HepG2 (cell line): ENCODE data around the gene TARBP2. TPM values are rescaled to one million over a fixed set of nuclear protein-coding genes. Genes with fewer than 3 reads are reported as not detected.

Experiments used
- ATF1 ChIP-seq: IDR thresholded peaks from 2 replicates; pipeline ENCODE4 v1.6.1; 2016; ENCODE audit warnings: mild to moderate bottlenecking, control low read depth
- ATRX ChIP-seq: sonication (generic); formaldehyde crosslinking; IDR thresholded peaks from 2 replicates; pipeline ENCODE4 v1.4.0; 2020; ENCODE audit warnings: missing genetic modification reagents, borderline replicate concordance
- ERF ChIP-seq: IDR thresholded peaks from 2 replicates; pipeline ENCODE4 v1.6.1; 2018; ENCODE audit warnings: missing biosample characterization, missing genetic modification reagents
- ETV5 ChIP-seq: IDR thresholded peaks from 2 replicates; pipeline ENCODE4 v1.6.1; 2018; ENCODE audit warnings: missing biosample characterization, missing genetic modification reagents, inconsistent platforms, borderline replicate concordance
- KAT8 ChIP-seq: IDR thresholded peaks from 2 replicates; pipeline ENCODE4 v1.6.1; 2016; ENCODE audit warnings: missing genetic modification reagents, missing compliant biosample characterization
- PLRG1 ChIP-seq: fragments of 450-650 bp; conservative IDR thresholded peaks from 2 replicates; pipeline ENCODE4 v1.6.1; 2016
- REPIN1 ChIP-seq: sonication (generic); formaldehyde crosslinking; IDR thresholded peaks from 2 replicates; pipeline ENCODE4 v1.8.0; 2022; ENCODE audit warnings: missing genetic modification reagents, low read depth, mild to moderate bottlenecking, borderline replicate concordance
- SP1 ChIP-seq, 2 experiments: fragments of 450-650 bp in 1 of 2; sonication (generic) in 1 of 2; formaldehyde crosslinking in 1 of 2; IDR thresholded peaks; 2 replicates each; pipeline versions ENCODE4 v1.4.0 to v1.6.1; 2016 to 2020; ENCODE audit warnings: missing genetic modification reagents in 1 of 2
- STAG1 ChIP-seq: sonication (generic); formaldehyde crosslinking; IDR thresholded peaks from 2 replicates; pipeline ENCODE4 v1.4.0; 2020; ENCODE audit warnings: missing genetic modification reagents
- TP53 ChIP-seq: sonication (generic); formaldehyde crosslinking; conservative IDR thresholded peaks from 2 replicates; pipeline ENCODE4 v1.4.0; 2020; ENCODE audit warnings: missing genetic modification reagents
- YEATS2 ChIP-seq: sonication (generic); formaldehyde crosslinking; IDR thresholded peaks from 2 replicates; pipeline ENCODE4 v1.4.0; 2020; ENCODE audit warnings: missing genetic modification reagents, borderline replicate concordance
- ZMAT3 ChIP-seq: sonication (generic); formaldehyde crosslinking; conservative IDR thresholded peaks from 2 replicates; pipeline ENCODE4 v1.7.0; 2021; ENCODE audit warnings: missing genetic modification reagents
- ZNF234 ChIP-seq: sonication (generic); formaldehyde crosslinking; conservative IDR thresholded peaks from 2 replicates; pipeline ENCODE4 v1.5.1; 2020; ENCODE audit warnings: mild to moderate bottlenecking, missing genetic modification reagents
- ZNF30 ChIP-seq: sonication (generic); formaldehyde crosslinking; IDR thresholded peaks from 2 replicates; pipeline ENCODE4 v1.5.0; 2020; ENCODE audit warnings: mild to moderate bottlenecking, missing genetic modification reagents
- ZNF660 ChIP-seq: sonication (generic); formaldehyde crosslinking; IDR thresholded peaks from 2 replicates; pipeline ENCODE4 v1.5.1; 2020; ENCODE audit warnings: mild to moderate bottlenecking, low read depth, missing genetic modification reagents, borderline replicate concordance
- ZNF746 ChIP-seq: sonication (generic); formaldehyde crosslinking; IDR thresholded peaks from 2 replicates; pipeline ENCODE4 v1.8.0; 2022; ENCODE audit warnings: mild to moderate bottlenecking, missing genetic modification reagents
- ZNF788 ChIP-seq: sonication (generic); formaldehyde crosslinking; IDR thresholded peaks from 2 replicates; pipeline ENCODE4 v1.5.0; 2020; ENCODE audit warnings: mild to moderate bottlenecking, missing genetic modification reagents, borderline replicate concordance
- polyA plus RNA-seq, 8 experiments: library from polyadenylated mRNA; depleted of rRNA in 3 of 8; stranded (reverse) in 7 of 8; unstranded in 1 of 8; fragments of >200 nt; fragmentation: Illumina TruSeq in 4 of 8; extraction: Trizol in 4 of 8; gene quantifications; 2 replicates each; pipeline versions ENCODE4 v1.2.1 to v1.2.3, GENCODE V29; 2011 to 2016; ENCODE audit warnings: low read depth in 4 of 8, missing spikeins in 1 of 8, mixed read lengths in 1 of 8; ENCODE audit not compliant: insufficient read depth in 1 of 8
- total RNA-seq, 5 experiments: library from RNA; depleted of rRNA; stranded (reverse); fragments of >200 nt; fragmentation: Illumina TruSeq; extraction: Trizol; gene quantifications; 2 replicates each; pipeline ENCODE4 v1.2.3, GENCODE V29; 2016; ENCODE audit warnings: low read depth in 1 of 5
- TF ChIP-seq, protein P1 (sequence below): sonication (generic); formaldehyde crosslinking; IDR thresholded peaks from 2 replicates; pipeline ENCODE4 v1.8.0; 2022; ENCODE audit warnings: mild to moderate bottlenecking, missing genetic modification reagents, moderate library complexity
- TF ChIP-seq, protein P2 (sequence below): sonication (generic); formaldehyde crosslinking; IDR thresholded peaks from 2 replicates; pipeline ENCODE4 v1.8.1; 2023; ENCODE audit warnings: mild to moderate bottlenecking, missing genetic modification reagents
- TF ChIP-seq, protein P3 (sequence below): sonication (generic); formaldehyde crosslinking; IDR thresholded peaks from 2 replicates; pipeline ENCODE4 v1.4.0; 2020; ENCODE audit warnings: missing genetic modification reagents
- TF ChIP-seq, protein P4 (sequence below): IDR thresholded peaks from 2 replicates; pipeline ENCODE4 v1.6.1; 2016; ENCODE audit warnings: low read depth, missing genetic modification reagents, missing compliant biosample characterization

Gene TARBP2
- total and polyA plus RNA-seq, 2 of the 13 experiments (the other 11 are each of a cell fraction or from before 2014, with no cell fraction given), result 47.0 to 55.5 TPM

DNA sequence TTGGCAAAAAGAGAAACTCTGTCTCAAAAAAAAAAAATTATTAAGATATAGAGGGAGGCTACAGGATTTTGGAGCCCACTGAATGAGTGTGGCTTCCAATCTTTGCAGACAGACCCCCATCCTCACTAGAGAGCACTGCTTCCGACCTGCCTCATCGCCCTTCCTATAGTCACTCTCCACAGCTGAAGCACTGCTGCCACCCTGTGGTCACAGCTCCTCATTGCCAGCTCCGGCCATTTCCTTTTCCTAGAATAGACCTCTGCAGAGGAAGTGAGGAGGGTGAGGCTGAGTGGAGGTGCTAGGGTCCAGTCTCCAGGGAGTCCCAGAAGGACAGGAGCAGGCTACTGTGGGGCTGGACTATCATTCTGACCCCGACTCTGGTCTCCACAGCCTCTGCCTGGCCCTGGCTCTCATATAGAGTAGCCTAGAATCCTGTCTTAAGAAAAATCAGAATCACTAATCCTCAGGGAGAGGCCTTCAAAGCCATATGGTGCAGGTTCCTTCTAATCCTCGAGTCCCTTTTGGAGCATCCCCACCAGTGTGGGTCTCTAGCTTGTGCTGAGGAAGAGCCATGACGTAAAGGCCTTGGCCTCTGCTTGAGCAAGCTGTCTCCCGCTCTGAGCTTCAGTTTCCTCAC, 7.6 kb downstream of the TARBP2 start (continued):
- no peak for TF ChIP-seq ATRX (CRISPR knock-in tag)
- TF ChIP-seq, protein P1, sequence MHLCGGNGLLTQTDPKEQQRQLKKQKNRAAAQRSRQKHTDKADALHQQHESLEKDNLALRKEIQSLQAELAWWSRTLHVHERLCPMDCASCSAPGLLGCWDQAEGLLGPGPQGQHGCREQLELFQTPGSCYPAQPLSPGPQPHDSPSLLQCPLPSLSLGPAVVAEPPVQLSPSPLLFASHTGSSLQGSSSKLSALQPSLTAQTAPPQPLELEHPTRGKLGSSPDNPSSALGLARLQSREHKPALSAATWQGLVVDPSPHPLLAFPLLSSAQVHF (CRISPR knock-in tag), result no peak
- TF ChIP-seq, protein P2, sequence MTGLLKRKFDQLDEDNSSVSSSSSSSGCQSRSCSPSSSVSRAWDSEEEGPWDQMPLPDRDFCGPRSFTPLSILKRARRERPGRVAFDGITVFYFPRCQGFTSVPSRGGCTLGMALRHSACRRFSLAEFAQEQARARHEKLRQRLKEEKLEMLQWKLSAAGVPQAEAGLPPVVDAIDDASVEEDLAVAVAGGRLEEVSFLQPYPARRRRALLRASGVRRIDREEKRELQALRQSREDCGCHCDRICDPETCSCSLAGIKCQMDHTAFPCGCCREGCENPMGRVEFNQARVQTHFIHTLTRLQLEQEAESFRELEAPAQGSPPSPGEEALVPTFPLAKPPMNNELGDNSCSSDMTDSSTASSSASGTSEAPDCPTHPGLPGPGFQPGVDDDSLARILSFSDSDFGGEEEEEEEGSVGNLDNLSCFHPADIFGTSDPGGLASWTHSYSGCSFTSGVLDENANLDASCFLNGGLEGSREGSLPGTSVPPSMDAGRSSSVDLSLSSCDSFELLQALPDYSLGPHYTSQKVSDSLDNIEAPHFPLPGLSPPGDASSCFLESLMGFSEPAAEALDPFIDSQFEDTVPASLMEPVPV (CRISPR knock-in tag), result no peak
- peak; percentile 63; the same call in 1 of the 2 replicates for TF ChIP-seq KAT8 (CRISPR knock-in tag)
- TF ChIP-seq TP53 (CRISPR knock-in tag), result no peak
- no peak for TF ChIP-seq ZNF234
- TF ChIP-seq ETV5 (CRISPR knock-in tag), result peak; percentile 50; the same call in 1 of the 2 replicates
- no peak for TF ChIP-seq ZNF30 (CRISPR knock-in tag)
- no peak for TF ChIP-seq ZNF746 (CRISPR knock-in tag)
- TF ChIP-seq STAG1 (CRISPR knock-in tag), result peak; percentile 95
- TF ChIP-seq ERF, result peak; percentile 50; the same call in 1 of the 2 replicates
- TF ChIP-seq PLRG1, result no peak
- no peak for TF ChIP-seq ATF1
- TF ChIP-seq, protein P3, sequence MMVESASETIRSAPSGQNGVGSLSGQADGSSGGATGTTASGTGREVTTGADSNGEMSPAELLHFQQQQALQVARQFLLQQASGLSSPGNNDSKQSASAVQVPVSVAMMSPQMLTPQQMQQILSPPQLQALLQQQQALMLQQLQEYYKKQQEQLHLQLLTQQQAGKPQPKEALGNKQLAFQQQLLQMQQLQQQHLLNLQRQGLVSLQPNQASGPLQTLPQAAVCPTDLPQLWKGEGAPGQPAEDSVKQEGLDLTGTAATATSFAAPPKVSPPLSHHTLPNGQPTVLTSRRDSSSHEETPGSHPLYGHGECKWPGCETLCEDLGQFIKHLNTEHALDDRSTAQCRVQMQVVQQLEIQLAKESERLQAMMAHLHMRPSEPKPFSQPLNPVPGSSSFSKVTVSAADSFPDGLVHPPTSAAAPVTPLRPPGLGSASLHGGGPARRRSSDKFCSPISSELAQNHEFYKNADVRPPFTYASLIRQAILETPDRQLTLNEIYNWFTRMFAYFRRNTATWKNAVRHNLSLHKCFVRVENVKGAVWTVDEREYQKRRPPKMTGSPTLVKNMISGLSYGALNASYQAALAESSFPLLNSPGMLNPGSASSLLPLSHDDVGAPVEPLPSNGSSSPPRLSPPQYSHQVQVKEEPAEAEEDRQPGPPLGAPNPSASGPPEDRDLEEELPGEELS (CRISPR knock-in tag), result no peak
- 0 out of 2 replicates have a peak, but pooled peaks have one; percentile 36 for TF ChIP-seq ZMAT3 (CRISPR knock-in tag)
- TF ChIP-seq YEATS2 (CRISPR knock-in tag), result peak; percentile 34; the same call in 1 of the 2 replicates
- no peak for TF ChIP-seq ZNF788 (CRISPR knock-in tag)
- no peak for TF ChIP-seq SP1 (IDR thresholded peaks at IDR 0.05)
- TF ChIP-seq SP1 (CRISPR knock-in tag; IDR thresholded peaks at IDR 0.05), result no peak
- TF ChIP-seq ZNF660, result no peak
- TF ChIP-seq, protein P4, sequence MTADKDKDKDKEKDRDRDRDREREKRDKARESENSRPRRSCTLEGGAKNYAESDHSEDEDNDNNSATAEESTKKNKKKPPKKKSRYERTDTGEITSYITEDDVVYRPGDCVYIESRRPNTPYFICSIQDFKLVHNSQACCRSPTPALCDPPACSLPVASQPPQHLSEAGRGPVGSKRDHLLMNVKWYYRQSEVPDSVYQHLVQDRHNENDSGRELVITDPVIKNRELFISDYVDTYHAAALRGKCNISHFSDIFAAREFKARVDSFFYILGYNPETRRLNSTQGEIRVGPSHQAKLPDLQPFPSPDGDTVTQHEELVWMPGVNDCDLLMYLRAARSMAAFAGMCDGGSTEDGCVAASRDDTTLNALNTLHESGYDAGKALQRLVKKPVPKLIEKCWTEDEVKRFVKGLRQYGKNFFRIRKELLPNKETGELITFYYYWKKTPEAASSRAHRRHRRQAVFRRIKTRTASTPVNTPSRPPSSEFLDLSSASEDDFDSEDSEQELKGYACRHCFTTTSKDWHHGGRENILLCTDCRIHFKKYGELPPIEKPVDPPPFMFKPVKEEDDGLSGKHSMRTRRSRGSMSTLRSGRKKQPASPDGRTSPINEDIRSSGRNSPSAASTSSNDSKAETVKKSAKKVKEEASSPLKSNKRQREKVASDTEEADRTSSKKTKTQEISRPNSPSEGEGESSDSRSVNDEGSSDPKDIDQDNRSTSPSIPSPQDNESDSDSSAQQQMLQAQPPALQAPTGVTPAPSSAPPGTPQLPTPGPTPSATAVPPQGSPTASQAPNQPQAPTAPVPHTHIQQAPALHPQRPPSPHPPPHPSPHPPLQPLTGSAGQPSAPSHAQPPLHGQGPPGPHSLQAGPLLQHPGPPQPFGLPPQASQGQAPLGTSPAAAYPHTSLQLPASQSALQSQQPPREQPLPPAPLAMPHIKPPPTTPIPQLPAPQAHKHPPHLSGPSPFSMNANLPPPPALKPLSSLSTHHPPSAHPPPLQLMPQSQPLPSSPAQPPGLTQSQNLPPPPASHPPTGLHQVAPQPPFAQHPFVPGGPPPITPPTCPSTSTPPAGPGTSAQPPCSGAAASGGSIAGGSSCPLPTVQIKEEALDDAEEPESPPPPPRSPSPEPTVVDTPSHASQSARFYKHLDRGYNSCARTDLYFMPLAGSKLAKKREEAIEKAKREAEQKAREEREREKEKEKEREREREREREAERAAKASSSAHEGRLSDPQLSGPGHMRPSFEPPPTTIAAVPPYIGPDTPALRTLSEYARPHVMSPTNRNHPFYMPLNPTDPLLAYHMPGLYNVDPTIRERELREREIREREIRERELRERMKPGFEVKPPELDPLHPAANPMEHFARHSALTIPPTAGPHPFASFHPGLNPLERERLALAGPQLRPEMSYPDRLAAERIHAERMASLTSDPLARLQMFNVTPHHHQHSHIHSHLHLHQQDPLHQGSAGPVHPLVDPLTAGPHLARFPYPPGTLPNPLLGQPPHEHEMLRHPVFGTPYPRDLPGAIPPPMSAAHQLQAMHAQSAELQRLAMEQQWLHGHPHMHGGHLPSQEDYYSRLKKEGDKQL (CRISPR knock-in tag), result no peak
- 0 out of 2 replicates have a peak, but pooled peaks have one; percentile 24 for TF ChIP-seq REPIN1 (CRISPR knock-in tag)
